ENCODE data around the gene ZBTB12.

DNA sequence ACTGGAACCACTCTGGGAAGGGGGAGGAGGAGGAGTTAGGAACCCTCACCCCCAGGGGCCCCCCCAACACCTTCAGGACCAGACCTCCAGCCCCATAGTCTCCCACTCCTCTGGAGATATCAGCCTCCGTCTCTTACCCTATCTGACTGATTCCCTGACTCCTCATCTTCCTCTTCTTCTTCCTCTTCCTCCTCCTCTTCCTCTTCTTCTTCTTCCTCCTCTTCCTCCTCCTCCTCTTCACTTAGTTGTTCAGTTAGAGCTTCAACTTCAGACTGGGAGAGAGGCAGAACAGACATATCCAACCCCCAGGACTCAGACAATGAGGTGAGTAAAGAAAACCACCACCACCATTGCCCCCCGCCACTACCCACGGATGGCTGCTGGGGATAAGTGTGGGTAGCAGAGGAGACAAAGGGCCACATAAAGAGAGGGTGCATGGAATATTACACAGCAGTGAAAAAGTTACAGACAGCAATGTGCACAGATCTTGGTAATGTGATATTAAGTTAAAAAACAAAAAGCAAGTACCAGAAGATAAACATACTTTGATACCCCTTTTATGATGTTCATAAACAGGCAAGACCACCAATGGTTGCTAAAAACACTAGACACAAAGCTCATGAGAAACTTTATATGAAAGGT is 12.4 kb downstream of the ZBTB12 start:
- TF ChIP-seq, protein P1, sequence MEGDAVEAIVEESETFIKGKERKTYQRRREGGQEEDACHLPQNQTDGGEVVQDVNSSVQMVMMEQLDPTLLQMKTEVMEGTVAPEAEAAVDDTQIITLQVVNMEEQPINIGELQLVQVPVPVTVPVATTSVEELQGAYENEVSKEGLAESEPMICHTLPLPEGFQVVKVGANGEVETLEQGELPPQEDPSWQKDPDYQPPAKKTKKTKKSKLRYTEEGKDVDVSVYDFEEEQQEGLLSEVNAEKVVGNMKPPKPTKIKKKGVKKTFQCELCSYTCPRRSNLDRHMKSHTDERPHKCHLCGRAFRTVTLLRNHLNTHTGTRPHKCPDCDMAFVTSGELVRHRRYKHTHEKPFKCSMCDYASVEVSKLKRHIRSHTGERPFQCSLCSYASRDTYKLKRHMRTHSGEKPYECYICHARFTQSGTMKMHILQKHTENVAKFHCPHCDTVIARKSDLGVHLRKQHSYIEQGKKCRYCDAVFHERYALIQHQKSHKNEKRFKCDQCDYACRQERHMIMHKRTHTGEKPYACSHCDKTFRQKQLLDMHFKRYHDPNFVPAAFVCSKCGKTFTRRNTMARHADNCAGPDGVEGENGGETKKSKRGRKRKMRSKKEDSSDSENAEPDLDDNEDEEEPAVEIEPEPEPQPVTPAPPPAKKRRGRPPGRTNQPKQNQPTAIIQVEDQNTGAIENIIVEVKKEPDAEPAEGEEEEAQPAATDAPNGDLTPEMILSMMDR (IDR thresholded peaks at IDR 0.05): no peak
- TF ChIP-seq POLR2A (IDR thresholded peaks at IDR 0.05) (no peak), EP300 (IDR thresholded peaks at IDR 0.05) (no peak)

All from stomach (tissue), 4 donors.